WTC11 (cell line): ENCODE measurements around the gene RAB10. TPM values are rescaled to one million over a fixed set of nuclear protein-coding genes. Genes with fewer than 3 reads are reported as not detected.

Source experiments
- ATAC-seq: fragments of 200-7000 bp; cut with Tn5 transposase; 2 replicates; pipeline ENCODE4 v1.10.0; 2021; ENCODE audit warnings: mild to moderate bottlenecking, moderate library complexity
- CTCF ChIA-PET: fragments of 300-600 bp; sonication (Branson Sonifier 250); formaldehyde crosslinking; loops from one replicate; lab custom pipeline; 2021; ENCODE audit warnings: antibody characterized with exemption; lab: Charles Lee
- POLR2A ChIA-PET: fragments of 350-600 bp; sonication (Branson Sonifier 250); formaldehyde crosslinking; loops from one replicate; lab custom pipeline; 2021; ENCODE audit warnings: antibody characterized with exemption; lab: Charles Lee
- DNase-seq: peaks from one replicate; pipeline ENCODE4 v3.0.0; 2021; ENCODE audit warnings: low spot score
- H3K27ac Mint-ChIP-seq: 2 replicates; pipeline ENCODE4 v1.8.0; 2021; ENCODE audit warnings: mixed read lengths
- H3K27me3 Mint-ChIP-seq: 2 replicates; pipeline ENCODE4 v1.8.0; 2021; ENCODE audit warnings: low read depth, mild to moderate bottlenecking, moderate library complexity, mixed read lengths
- H3K36me3 Mint-ChIP-seq: 2 replicates; pipeline ENCODE4 v1.8.0; 2021; ENCODE audit warnings: mixed read lengths
- H3K4me1 Mint-ChIP-seq: 2 replicates; pipeline ENCODE4 v1.8.0; 2022; ENCODE audit warnings: mixed read lengths
- H3K4me3 Mint-ChIP-seq: 2 replicates; pipeline ENCODE4 v1.8.0; 2021; ENCODE audit warnings: mild to moderate bottlenecking, moderate library complexity, mixed read lengths
- H3K9me3 Mint-ChIP-seq: 2 replicates; pipeline ENCODE4 v1.8.0; 2021; ENCODE audit warnings: mixed read lengths
- AR ChIP-seq: fragments of 250-450 bp; sonication (Bioruptor Pico); IDR thresholded peaks from 2 replicates; pipeline ENCODE4 v1.9.0; 2021; ENCODE audit warnings: mild to moderate bottlenecking
- CREB1 ChIP-seq: sonication (generic); formaldehyde crosslinking; IDR thresholded peaks from 2 replicates; pipeline ENCODE4 v1.8.0; 2023; ENCODE audit warnings: mild to moderate bottlenecking, missing genetic modification reagents
- EMX1 ChIP-seq: fragments of 250-450 bp; sonication (Bioruptor Pico); IDR thresholded peaks from 2 replicates; pipeline ENCODE4 v1.8.0; 2021; ENCODE audit warnings: mild to moderate bottlenecking
- FOXK1 ChIP-seq: sonication (generic); formaldehyde crosslinking; IDR thresholded peaks from 2 replicates; pipeline ENCODE4 v1.8.0; 2022; ENCODE audit warnings: mild to moderate bottlenecking, moderate library complexity, missing genetic modification reagents
- GABPB1 ChIP-seq: sonication (generic); formaldehyde crosslinking; IDR thresholded peaks from 2 replicates; pipeline ENCODE4 v1.8.1; 2023; ENCODE audit warnings: mild to moderate bottlenecking, missing genetic modification reagents
- GTF2I ChIP-seq: fragments of 250-450 bp; sonication (Bioruptor Pico); conservative IDR thresholded peaks from 2 replicates; pipeline ENCODE4 v1.4.0; 2021; ENCODE audit warnings: mild to moderate bottlenecking
- MXD4 ChIP-seq: fragments of 250-450 bp; sonication (Bioruptor Pico); IDR thresholded peaks from 2 replicates; pipeline ENCODE4 v1.8.0; 2021; ENCODE audit warnings: mild to moderate bottlenecking, moderate library complexity, borderline replicate concordance
- NFATC4 ChIP-seq: fragments of 250-450 bp; sonication (Bioruptor Pico); IDR thresholded peaks from 2 replicates; pipeline ENCODE4 v1.9.0; 2021; ENCODE audit warnings: mild to moderate bottlenecking
- STAT6 ChIP-seq: sonication (generic); formaldehyde crosslinking; conservative IDR thresholded peaks from 2 replicates; pipeline ENCODE4 v1.8.1; 2023; ENCODE audit warnings: mild to moderate bottlenecking, low read depth, missing genetic modification reagents, moderate library complexity
- ZNF138 ChIP-seq: sonication (generic); formaldehyde crosslinking; conservative IDR thresholded peaks from 2 replicates; pipeline ENCODE4 v1.8.1; 2022; ENCODE audit warnings: mild to moderate bottlenecking, moderate library complexity, missing genetic modification reagents
- ZNF219 ChIP-seq: sonication (generic); formaldehyde crosslinking; IDR thresholded peaks from 2 replicates; pipeline ENCODE4 v1.8.0; 2023; ENCODE audit warnings: missing genetic modification reagents, mild to moderate bottlenecking, borderline replicate concordance
- ZNF317 ChIP-seq: sonication (generic); formaldehyde crosslinking; IDR thresholded peaks from 2 replicates; pipeline ENCODE4 v1.8.1; 2023; ENCODE audit warnings: low read depth, mild to moderate bottlenecking, moderate library complexity, missing genetic modification reagents, borderline replicate concordance
- ZNF425 ChIP-seq: fragments of 250-450 bp; sonication (Bioruptor Pico); conservative IDR thresholded peaks from 2 replicates; pipeline ENCODE4 v1.9.0; 2021; ENCODE audit warnings: mild to moderate bottlenecking
- total RNA-seq: library from RNA; stranded (reverse); gene quantifications from 3 replicates; pipeline ENCODE4 v1.2.3, GENCODE V29; 2021
- TF ChIP-seq, protein P1 (sequence below): sonication (generic); formaldehyde crosslinking; IDR thresholded peaks from 2 replicates; pipeline ENCODE4 v1.8.1; 2023; ENCODE audit warnings: mild to moderate bottlenecking, missing genetic modification reagents, borderline replicate concordance
- TF ChIP-seq, protein P2 (sequence below): sonication (generic); formaldehyde crosslinking; IDR thresholded peaks from 2 replicates; pipeline ENCODE4 v1.8.1; 2022; ENCODE audit warnings: mild to moderate bottlenecking, moderate library complexity, missing genetic modification reagents
- TF ChIP-seq, protein P3 (sequence below): sonication (generic); formaldehyde crosslinking; IDR thresholded peaks from 2 replicates; pipeline ENCODE4 v1.8.1; 2022; ENCODE audit warnings: missing genetic modification reagents, borderline replicate concordance

RAB10 gene
- total RNA-seq, 1 experiment from 2014 or later: 127 TPM

DNA sequence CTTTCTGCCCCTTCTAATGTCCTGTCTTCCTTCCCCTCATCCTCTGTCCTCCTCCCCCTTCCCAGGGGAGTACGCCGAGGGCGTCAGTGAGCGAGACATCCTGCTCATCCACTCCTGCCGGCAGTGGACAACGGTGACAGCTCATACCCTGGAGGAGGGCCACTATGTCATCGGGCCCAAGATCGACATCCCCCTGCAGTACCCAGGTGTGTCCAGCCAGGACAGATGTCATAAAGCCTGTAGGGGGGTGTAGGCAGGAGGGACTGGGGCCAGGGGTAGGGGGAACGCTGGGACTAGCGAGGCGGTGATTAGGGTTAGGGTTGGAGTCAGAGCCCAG is 142.4 kb downstream of the RAB10 start:
- no peaks in the 10 kb centered on the region for H3K36me3 Mint-ChIP-seq
- peaks cover 23% of the 10 kb centered on the region for H3K4me1 Mint-ChIP-seq
- ChIA-PET CTCF (interaction anchor here (1.1 to 2.5 kb wide), 3 partner anchors 8 to 327 kb away, joined by 3 to 24 read pairs (median 5); no protein-coding TSS in a partner anchor), POLR2A (no interaction called here)
- H3K9me3 Mint-ChIP-seq: no peaks in the 10 kb centered on the region
- no peak overlapping the region for H3K4me3 Mint-ChIP-seq
- ATAC-seq (no peak), DNase-seq (no peak)
- TF ChIP-seq CREB1 (no peak), ZNF425 (no peak), MXD4 (CRISPR knock-in tag) (no peak), GABPB1 (no peak), FOXK1 (CRISPR knock-in tag) (no peak), ZNF219 (CRISPR knock-in tag) (no peak), ZNF138 (CRISPR knock-in tag) (no peak), GTF2I (CRISPR knock-in tag) (no peak), EMX1 (CRISPR knock-in tag) (no peak), STAT6 (CRISPR knock-in tag) (no peak)
- TF ChIP-seq, protein P1, sequence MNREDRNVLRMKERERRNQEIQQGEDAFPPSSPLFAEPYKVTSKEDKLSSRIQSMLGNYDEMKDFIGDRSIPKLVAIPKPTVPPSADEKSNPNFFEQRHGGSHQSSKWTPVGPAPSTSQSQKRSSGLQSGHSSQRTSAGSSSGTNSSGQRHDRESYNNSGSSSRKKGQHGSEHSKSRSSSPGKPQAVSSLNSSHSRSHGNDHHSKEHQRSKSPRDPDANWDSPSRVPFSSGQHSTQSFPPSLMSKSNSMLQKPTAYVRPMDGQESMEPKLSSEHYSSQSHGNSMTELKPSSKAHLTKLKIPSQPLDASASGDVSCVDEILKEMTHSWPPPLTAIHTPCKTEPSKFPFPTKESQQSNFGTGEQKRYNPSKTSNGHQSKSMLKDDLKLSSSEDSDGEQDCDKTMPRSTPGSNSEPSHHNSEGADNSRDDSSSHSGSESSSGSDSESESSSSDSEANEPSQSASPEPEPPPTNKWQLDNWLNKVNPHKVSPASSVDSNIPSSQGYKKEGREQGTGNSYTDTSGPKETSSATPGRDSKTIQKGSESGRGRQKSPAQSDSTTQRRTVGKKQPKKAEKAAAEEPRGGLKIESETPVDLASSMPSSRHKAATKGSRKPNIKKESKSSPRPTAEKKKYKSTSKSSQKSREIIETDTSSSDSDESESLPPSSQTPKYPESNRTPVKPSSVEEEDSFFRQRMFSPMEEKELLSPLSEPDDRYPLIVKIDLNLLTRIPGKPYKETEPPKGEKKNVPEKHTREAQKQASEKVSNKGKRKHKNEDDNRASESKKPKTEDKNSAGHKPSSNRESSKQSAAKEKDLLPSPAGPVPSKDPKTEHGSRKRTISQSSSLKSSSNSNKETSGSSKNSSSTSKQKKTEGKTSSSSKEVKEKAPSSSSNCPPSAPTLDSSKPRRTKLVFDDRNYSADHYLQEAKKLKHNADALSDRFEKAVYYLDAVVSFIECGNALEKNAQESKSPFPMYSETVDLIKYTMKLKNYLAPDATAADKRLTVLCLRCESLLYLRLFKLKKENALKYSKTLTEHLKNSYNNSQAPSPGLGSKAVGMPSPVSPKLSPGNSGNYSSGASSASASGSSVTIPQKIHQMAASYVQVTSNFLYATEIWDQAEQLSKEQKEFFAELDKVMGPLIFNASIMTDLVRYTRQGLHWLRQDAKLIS (CRISPR knock-in tag): no peak
- TF ChIP-seq, protein P2, sequence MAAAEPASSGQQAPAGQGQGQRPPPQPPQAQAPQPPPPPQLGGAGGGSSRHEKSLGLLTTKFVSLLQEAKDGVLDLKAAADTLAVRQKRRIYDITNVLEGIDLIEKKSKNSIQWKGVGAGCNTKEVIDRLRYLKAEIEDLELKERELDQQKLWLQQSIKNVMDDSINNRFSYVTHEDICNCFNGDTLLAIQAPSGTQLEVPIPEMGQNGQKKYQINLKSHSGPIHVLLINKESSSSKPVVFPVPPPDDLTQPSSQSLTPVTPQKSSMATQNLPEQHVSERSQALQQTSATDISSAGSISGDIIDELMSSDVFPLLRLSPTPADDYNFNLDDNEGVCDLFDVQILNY (CRISPR knock-in tag): no peak
- H3K27ac Mint-ChIP-seq: no peak overlapping the region
- peaks cover 11% of the 10 kb centered on the region for H3K27me3 Mint-ChIP-seq

GRCh38 chr2:26177122-26177521 is 143.2 kb downstream of the RAB10 start:
- Mint-ChIP-seq H3K36me3 (no peaks in the 10 kb centered on the region), H3K4me1 (peaks cover 24% of the 10 kb centered on the region), H3K27me3 (peaks cover 6% of the 10 kb centered on the region), H3K4me3 (no peak overlapping the region), H3K9me3 (no peaks in the 10 kb centered on the region), H3K27ac (no peak overlapping the region)
- CTCF ChIA-PET: no interaction called here
- DNase-seq (no peak), ATAC-seq (no peak)
- POLR2A ChIA-PET: no interaction called here
- no peak for TF ChIP-seq NFATC4 (CRISPR knock-in tag)
- no peak for TF ChIP-seq AR (CRISPR knock-in tag)
- no peak for TF ChIP-seq ZNF317 (CRISPR knock-in tag)
- TF ChIP-seq, protein P3, sequence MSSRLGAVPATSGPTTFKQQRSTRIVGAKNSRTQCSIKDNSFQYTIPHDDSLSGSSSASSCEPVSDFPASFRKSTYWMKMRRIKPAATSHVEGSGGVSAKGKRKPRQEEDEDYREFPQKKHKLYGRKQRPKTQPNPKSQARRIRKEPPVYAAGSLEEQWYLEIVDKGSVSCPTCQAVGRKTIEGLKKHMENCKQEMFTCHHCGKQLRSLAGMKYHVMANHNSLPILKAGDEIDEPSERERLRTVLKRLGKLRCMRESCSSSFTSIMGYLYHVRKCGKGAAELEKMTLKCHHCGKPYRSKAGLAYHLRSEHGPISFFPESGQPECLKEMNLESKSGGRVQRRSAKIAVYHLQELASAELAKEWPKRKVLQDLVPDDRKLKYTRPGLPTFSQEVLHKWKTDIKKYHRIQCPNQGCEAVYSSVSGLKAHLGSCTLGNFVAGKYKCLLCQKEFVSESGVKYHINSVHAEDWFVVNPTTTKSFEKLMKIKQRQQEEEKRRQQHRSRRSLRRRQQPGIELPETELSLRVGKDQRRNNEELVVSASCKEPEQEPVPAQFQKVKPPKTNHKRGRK (CRISPR knock-in tag): no peak
- TF ChIP-seq, protein P1 (CRISPR knock-in tag): no peak
